HepG2 (cell line): ENCODE measurements around the gene ABHD4. TPM values are rescaled to one million over a fixed set of nuclear protein-coding genes. Genes with fewer than 3 reads are reported as not detected.

Experiments used
- ARID2 ChIP-seq: sonication (generic); formaldehyde crosslinking; IDR thresholded peaks from 2 replicates; pipeline ENCODE4 v1.8.1; 2022; ENCODE audit warnings: mild to moderate bottlenecking, missing genetic modification reagents, borderline replicate concordance
- ATF7-NPFF ChIP-seq: sonication (generic); formaldehyde crosslinking; IDR thresholded peaks from 2 replicates; pipeline ENCODE4 v1.8.1; 2023; ENCODE audit warnings: mild to moderate bottlenecking, low read depth, missing genetic modification reagents, moderate library complexity
- CENPX ChIP-seq: sonication (generic); formaldehyde crosslinking; IDR thresholded peaks from 2 replicates; pipeline ENCODE4 v1.9.0; 2021; ENCODE audit warnings: mild to moderate bottlenecking, missing genetic modification reagents, moderate library complexity
- EEA1 ChIP-seq: sonication (generic); formaldehyde crosslinking; IDR thresholded peaks from 2 replicates; pipeline ENCODE4 v1.5.1; 2020; ENCODE audit warnings: mild to moderate bottlenecking, missing genetic modification reagents, borderline replicate concordance
- ELF3 ChIP-seq: IDR thresholded peaks from 2 replicates; pipeline ENCODE4 v1.6.1; 2016; ENCODE audit warnings: missing genetic modification reagents, missing compliant biosample characterization
- FOSL1 ChIP-seq: sonication (generic); formaldehyde crosslinking; IDR thresholded peaks from 2 replicates; pipeline ENCODE4 v1.9.0; 2021; ENCODE audit warnings: missing genetic modification reagents, borderline replicate concordance
- FOXP4 ChIP-seq: sonication (generic); formaldehyde crosslinking; IDR thresholded peaks from 2 replicates; pipeline ENCODE4 v1.4.0; 2020; ENCODE audit warnings: missing genetic modification reagents
- GABPA ChIP-seq, 2 experiments: IDR thresholded peaks; 2 replicates each; pipeline ENCODE4 v1.6.1; 2011 to 2016; ENCODE audit warnings: low read depth in 2 of 2, low read length in 1 of 2, missing biosample characterization in 1 of 2, missing genetic modification characterization in 1 of 2
- HOXD1 ChIP-seq: sonication (generic); formaldehyde crosslinking; IDR thresholded peaks from 2 replicates; pipeline ENCODE4 v1.5.0; 2020; ENCODE audit warnings: missing genetic modification reagents
- MAFF ChIP-seq: IDR thresholded peaks from 2 replicates; pipeline ENCODE4 v1.6.1; 2011; ENCODE audit warnings: low read depth, low read length, improper control_type of control experiment
- MIER3 ChIP-seq: IDR thresholded peaks from 2 replicates; pipeline ENCODE4 v1.6.1; 2016; ENCODE audit warnings: missing compliant biosample characterization, borderline replicate concordance
- NFATC3 ChIP-seq: sonication (generic); formaldehyde crosslinking; IDR thresholded peaks from 2 replicates; pipeline ENCODE4 v1.5.1; 2020; ENCODE audit warnings: mild to moderate bottlenecking, missing genetic modification reagents
- PITX1 ChIP-seq: sonication (generic); formaldehyde crosslinking; IDR thresholded peaks from 2 replicates; pipeline ENCODE4 v1.5.1; 2020; ENCODE audit warnings: mild to moderate bottlenecking, missing genetic modification reagents
- SAFB2 ChIP-seq: sonication (generic); formaldehyde crosslinking; IDR thresholded peaks from 2 replicates; pipeline ENCODE4 v1.5.1; 2020; ENCODE audit warnings: missing genetic modification reagents, low read depth, mild to moderate bottlenecking, borderline replicate concordance
- SKI ChIP-seq: fragments of 450-650 bp; IDR thresholded peaks from one replicate; pipeline ENCODE4 v1.6.1; 2018; ENCODE audit warnings: mild to moderate bottlenecking; ENCODE audit not compliant: partially characterized antibody
- TMF1 ChIP-seq: sonication (generic); formaldehyde crosslinking; IDR thresholded peaks from 2 replicates; pipeline ENCODE4 v1.8.1; 2022; ENCODE audit warnings: low read depth, missing genetic modification reagents
- ZNF225 ChIP-seq: sonication (generic); formaldehyde crosslinking; IDR thresholded peaks from 2 replicates; pipeline ENCODE4 v1.4.0; 2020; ENCODE audit warnings: mild to moderate bottlenecking, missing genetic modification reagents
- ZNF350 ChIP-seq: sonication (generic); formaldehyde crosslinking; IDR thresholded peaks from 2 replicates; pipeline ENCODE4 v1.4.0; 2020; ENCODE audit warnings: mild to moderate bottlenecking, low read depth, missing genetic modification reagents, borderline replicate concordance
- ZNF367 ChIP-seq: sonication (generic); formaldehyde crosslinking; IDR thresholded peaks from 2 replicates; pipeline ENCODE4 v1.4.0; 2020; ENCODE audit warnings: missing genetic modification reagents, borderline replicate concordance
- ZNF619 ChIP-seq: sonication (generic); formaldehyde crosslinking; IDR thresholded peaks from 2 replicates; pipeline ENCODE4 v1.4.0; 2020; ENCODE audit warnings: mild to moderate bottlenecking, missing genetic modification reagents
- ZNF761 ChIP-seq: sonication (generic); formaldehyde crosslinking; conservative IDR thresholded peaks from 2 replicates; pipeline ENCODE4 v1.4.0; 2020; ENCODE audit warnings: mild to moderate bottlenecking, missing genetic modification reagents
- polyA plus RNA-seq, 8 experiments: library from polyadenylated mRNA; depleted of rRNA in 3 of 8; stranded (reverse) in 7 of 8; unstranded in 1 of 8; fragments of >200 nt; fragmentation: Illumina TruSeq in 4 of 8; extraction: Trizol in 4 of 8; gene quantifications; 2 replicates each; pipeline versions ENCODE4 v1.2.1 to v1.2.3, GENCODE V29; 2011 to 2016; ENCODE audit warnings: low read depth in 4 of 8, missing spikeins in 1 of 8, mixed read lengths in 1 of 8; ENCODE audit not compliant: insufficient read depth in 1 of 8
- total RNA-seq, 5 experiments: library from RNA; depleted of rRNA; stranded (reverse); fragments of >200 nt; fragmentation: Illumina TruSeq; extraction: Trizol; gene quantifications; 2 replicates each; pipeline ENCODE4 v1.2.3, GENCODE V29; 2016; ENCODE audit warnings: low read depth in 1 of 5
- TF ChIP-seq, protein P1 (sequence below): sonication (generic); formaldehyde crosslinking; IDR thresholded peaks from 2 replicates; pipeline ENCODE4 v1.4.0; 2020; ENCODE audit warnings: missing genetic modification reagents
- TF ChIP-seq, protein P2 (sequence below): sonication (generic); formaldehyde crosslinking; conservative IDR thresholded peaks from 2 replicates; pipeline ENCODE4 v1.4.0; 2020; ENCODE audit warnings: missing genetic modification reagents
- TF ChIP-seq, protein P3 (sequence below): sonication (generic); formaldehyde crosslinking; IDR thresholded peaks from 2 replicates; pipeline ENCODE4 v1.8.1; 2023; ENCODE audit warnings: mild to moderate bottlenecking, missing genetic modification reagents

The ABHD4 gene
- total and polyA plus RNA-seq, 2 of the 13 experiments (the other 11 are each of a cell fraction or from before 2014, with no cell fraction given), result 16.1 to 47.5 TPM

DNA sequence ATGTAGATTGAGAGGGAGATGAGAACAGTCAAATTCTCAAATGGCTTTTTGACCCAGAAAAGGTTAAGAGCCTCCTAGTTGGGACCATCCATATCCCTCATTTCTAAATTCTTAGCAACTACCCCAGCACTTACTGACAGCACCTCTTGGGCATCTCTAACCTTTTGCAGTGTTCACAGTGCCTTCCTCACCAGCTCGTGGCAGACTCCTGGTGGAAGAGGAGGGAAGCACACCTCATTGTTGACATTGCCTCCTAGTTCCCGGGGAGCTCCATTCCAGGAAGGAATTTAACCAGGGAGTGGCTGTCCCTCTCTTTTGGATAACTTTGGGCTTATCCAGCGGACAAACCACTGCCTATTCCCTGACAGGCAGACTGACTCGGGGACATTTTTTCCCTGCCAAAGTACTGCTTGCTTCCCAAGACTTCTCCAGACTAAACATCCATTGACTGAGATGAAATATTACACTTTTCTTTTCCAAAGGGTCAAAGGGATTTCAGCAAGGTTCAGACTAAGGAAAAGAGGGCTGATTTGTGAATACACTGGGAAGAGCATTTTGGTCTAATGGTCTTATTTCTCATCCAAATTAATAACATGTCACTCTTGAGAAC, 55.0 kb downstream of the ABHD4 start (continued):
- TF ChIP-seq ELF3 (CRISPR knock-in tag) (peak; percentile 79), FOSL1 (no peak), MAFF (no peak), CENPX (CRISPR knock-in tag) (no peak), MIER3 (peak; percentile 81; the same call in 1 of the 2 replicates), ZNF350 (CRISPR knock-in tag) (peak; percentile 39; the same call in 1 of the 2 replicates), SKI (no peak), SAFB2 (CRISPR knock-in tag) (no peak), EEA1 (CRISPR knock-in tag) (no peak), ZNF761 (CRISPR knock-in tag) (no peak), NFATC3 (CRISPR knock-in tag) (no peak), FOXP4 (no peak), ZNF225 (CRISPR knock-in tag) (no peak), PITX1 (CRISPR knock-in tag) (peak; percentile 41; the same call in 1 of the 2 replicates), ZNF367 (CRISPR knock-in tag) (no peak), ATF7-NPFF (CRISPR knock-in tag) (no peak), ZNF619 (CRISPR knock-in tag) (no peak), HOXD1 (no peak), GABPA (IDR thresholded peaks at IDR 0.05; ENCODE audit: low read depth, low read length) (no peak), GABPA (CRISPR knock-in tag; IDR thresholded peaks at IDR 0.05; ENCODE audit: low read depth) (no peak), TMF1 (CRISPR knock-in tag) (no peak), ARID2 (CRISPR knock-in tag) (no peak)
- TF ChIP-seq, protein P1, sequence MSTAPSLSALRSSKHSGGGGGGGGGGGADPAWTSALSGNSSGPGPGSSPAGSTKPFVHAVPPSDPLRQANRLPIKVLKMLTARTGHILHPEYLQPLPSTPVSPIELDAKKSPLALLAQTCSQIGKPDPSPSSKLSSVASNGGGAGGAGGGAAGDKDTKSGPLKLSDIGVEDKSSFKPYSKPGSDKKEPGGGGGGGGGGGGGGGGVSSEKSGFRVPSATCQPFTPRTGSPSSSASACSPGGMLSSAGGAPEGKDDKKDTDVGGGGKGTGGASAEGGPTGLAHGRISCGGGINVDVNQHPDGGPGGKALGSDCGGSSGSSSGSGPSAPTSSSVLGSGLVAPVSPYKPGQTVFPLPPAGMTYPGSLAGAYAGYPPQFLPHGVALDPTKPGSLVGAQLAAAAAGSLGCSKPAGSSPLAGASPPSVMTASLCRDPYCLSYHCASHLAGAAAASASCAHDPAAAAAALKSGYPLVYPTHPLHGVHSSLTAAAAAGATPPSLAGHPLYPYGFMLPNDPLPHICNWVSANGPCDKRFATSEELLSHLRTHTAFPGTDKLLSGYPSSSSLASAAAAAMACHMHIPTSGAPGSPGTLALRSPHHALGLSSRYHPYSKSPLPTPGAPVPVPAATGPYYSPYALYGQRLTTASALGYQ (CRISPR knock-in tag), result no peak
- TF ChIP-seq, protein P2, sequence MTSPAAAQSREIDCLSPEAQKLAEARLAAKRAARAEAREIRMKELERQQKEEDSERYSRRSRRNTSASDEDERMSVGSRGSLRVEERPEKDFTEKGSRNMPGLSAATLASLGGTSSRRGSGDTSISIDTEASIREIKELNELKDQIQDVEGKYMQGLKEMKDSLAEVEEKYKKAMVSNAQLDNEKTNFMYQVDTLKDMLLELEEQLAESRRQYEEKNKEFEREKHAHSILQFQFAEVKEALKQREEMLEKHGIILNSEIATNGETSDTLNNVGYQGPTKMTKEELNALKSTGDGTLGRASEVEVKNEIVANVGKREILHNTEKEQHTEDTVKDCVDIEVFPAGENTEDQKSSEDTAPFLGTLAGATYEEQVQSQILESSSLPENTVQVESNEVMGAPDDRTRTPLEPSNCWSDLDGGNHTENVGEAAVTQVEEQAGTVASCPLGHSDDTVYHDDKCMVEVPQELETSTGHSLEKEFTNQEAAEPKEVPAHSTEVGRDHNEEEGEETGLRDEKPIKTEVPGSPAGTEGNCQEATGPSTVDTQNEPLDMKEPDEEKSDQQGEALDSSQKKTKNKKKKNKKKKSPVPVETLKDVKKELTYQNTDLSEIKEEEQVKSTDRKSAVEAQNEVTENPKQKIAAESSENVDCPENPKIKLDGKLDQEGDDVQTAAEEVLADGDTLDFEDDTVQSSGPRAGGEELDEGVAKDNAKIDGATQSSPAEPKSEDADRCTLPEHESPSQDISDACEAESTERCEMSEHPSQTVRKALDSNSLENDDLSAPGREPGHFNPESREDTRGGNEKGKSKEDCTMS (CRISPR knock-in tag), result no peak
- TF ChIP-seq, protein P3, sequence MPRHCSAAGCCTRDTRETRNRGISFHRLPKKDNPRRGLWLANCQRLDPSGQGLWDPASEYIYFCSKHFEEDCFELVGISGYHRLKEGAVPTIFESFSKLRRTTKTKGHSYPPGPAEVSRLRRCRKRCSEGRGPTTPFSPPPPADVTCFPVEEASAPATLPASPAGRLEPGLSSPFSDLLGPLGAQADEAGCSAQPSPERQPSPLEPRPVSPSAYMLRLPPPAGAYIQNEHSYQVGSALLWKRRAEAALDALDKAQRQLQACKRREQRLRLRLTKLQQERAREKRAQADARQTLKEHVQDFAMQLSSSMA (CRISPR knock-in tag), result no peak; the same call in 1 of the 2 replicates
